GM19023 (cell line): ENCODE data around the gene PAFAH1B1.

ENCODE experiments used
- ATAC-seq: cut with Tn5 transposase; IDR thresholded peaks from one replicate; pipeline ENCODE4 v1.9.1; 2021; ENCODE audit warnings: mild to moderate bottlenecking, moderate library complexity; ENCODE audit not compliant: unreplicated experiment

The PAFAH1B1 gene

DNA sequence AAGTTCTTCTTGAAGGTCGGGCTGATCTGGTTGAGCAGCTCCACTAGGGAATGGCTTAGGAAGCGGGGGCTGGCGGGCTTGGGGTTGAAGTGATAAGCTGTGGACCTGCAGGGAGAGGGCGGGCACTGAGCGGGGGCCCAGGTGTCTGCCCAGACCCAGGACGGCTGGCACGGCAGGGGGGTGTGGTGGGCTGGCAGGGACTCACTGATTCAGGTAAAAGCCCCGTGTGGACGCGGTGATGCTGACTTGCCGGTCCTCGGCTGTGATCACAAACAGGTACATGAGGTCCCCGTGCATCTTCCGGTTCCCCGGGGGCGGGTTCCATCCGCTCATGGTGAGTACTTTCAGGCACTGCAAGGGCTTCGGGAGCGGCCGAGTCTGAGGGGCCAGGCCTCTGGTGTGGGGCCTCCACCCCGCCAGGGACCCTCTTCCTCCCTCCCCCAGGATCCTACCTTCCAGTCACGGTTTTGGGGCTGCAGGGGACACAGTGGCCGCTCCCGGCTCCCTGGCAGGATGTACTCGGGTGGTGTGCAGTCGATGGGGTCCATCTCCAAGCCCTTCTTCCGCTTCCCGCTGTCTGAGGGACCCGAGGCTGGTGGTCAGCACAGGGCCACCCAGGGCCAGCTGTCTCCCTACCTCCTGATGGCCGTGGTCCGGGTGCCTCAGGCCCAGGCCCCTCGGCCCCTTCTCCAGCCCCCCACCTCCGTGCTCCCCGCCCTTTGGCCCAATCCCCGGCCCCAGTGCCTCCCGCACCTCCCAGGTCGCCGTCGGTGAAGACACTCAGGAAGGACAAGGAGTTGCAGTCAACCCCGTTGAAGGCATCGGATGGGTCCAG is 107.9 kb downstream of the PAFAH1B1 start:
- no peak for ATAC-seq

DNA sequence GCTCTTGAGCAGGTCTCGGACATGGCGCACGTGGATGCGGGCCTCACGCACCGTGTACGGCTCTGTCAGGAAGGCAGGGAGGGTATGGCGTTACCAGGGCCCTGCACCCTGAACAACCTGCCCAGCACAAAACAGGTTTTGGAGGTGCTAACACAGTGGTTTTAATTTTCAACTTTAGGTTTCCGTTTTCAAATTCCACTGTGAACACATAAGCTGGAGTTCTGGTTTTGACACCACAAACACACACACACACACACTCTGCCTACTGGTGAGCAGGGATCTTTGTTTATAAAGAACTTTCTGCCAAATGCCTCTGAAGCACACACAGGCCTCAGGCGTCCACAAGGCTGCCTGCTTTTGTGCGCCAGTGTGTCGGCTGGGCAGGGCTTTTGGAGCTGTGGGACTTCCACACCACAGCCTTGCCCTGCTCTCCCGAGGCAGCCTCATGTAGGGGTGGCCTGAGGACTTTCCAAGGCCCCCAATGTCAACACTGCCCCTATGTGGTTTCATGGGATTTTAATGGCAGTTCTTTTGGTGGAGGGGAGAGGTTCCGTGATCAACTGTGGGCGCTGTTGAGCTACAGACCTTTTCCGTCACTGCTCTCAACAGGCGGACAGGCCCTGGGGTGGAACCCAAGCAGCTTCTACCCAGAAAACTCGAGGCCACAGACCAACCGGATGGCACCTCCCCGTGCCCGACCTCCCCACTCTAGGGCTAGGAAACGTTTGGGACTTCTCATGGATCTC is 108.7 kb downstream of the PAFAH1B1 start:
- ATAC-seq: no peak

DNA sequence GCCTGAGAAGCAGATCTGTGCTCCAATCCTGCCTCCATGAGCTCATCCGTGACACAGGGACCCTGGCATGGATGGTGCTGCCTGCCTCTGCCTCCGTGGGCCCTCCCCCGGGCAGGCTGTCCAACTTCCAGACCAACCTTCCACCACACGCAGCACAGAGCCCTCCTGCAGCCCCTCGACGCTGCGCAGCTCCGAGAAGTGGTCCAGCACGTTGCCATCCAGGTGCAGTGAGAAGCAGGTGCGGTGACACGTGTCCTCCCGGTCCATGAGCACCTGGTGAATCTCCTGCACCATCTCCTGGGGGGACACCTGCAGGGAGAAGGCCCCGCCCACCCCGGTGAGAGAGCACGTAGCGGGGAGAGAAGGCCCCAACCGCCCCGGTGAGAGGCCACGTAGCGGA is 109.7 kb downstream of the PAFAH1B1 start:
- no peak for ATAC-seq

DNA sequence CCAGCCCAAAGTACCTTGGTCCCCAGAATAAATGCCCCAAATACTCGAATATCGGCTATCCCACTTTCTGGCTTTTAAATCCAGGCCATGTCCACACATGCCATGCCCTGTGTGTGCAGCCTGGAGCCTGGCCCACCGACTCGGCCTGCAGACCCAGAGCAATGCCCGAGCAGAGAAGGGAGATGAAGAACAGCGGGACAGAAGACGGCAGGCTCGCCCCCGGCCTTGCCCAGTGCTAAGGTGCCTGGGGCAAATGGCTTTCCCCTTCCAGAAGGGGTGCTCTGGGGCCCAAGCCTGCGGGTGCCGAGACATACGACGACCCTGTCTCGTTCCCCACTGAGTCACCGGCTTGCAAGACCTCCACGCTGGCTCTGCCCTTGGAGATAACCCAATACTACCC is 110.2 kb downstream of the PAFAH1B1 start:
- no peak for ATAC-seq

DNA sequence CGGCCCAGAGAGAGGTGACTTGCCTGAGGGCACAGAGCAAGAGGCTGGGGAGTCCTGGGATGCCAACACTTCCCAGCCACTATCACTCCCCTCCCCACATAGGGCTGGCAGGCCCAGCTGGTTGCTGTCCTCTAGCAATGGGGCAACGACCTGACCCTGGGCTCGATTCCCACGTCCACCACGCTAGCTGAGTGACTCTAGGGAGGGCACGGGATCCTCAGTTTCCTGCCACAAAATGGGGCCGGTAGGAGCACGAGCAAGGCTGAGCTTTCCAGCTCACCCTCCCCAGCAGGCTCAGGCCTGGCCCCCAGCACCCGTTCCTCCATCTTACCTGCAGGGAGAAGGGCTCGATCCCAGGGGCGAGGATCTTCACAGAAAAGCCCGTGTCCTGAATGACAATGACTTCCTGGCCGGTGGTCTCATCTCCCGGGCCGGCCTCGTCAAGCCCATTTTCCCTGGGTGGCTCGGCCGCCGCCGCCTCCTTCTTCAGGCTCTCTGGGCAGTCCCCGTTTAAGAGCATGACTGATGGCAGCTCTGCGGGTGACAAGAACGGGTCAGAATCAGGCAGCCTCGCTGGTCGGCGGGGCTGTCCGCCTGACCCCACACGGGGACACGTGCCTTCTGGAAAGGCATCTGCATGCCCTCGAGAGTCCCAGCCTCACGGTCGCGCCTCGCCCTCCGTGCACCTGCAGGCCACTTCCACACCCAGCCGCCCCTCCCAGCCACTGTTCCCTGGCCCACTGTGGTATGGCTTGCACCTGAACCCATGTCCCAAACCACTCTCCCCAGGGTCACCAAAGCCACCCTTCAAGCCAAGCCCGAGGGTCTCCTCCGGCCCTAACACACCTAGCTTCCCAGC is 110.8 kb downstream of the PAFAH1B1 start:
- ATAC-seq: no peak

DNA sequence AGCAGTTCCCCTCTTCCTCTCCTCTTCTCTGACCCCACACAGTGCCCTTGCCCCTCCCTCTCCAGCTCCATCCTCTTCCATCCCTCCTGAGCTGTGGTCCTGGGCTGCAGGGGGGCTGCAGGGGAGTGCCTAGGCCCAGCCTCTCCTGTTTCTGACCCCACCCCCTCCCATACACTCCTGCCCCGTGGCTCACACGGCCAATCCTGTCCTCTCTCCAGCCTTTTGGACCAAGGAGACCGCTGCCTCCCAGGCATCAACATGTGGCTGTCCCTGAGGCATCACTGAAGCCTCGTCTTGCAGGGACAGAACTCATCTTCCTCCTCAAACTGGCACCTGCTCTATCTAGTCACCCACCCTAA is 111.4 kb downstream of the PAFAH1B1 start:
- ATAC-seq: no peak

DNA sequence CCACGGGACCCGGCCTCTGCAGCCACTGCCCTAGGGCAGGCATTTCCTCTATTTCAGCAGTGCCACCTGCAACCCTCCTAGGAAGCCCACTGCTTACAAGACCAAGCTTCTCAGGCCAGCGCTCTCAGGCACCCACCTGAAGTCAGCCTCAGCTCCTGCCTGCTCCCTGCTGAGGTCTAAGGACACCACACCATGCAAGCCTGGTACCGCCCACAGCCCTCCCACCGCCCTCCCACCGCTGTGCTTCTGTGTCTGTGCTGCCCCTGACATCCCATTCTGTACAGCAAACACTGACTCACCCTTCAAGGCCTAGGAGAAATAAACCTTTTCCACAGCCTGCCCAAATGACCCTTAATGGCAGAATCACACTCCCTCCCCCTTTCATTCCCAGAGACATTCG is 111.8 kb downstream of the PAFAH1B1 start:
- no peak for ATAC-seq

DNA sequence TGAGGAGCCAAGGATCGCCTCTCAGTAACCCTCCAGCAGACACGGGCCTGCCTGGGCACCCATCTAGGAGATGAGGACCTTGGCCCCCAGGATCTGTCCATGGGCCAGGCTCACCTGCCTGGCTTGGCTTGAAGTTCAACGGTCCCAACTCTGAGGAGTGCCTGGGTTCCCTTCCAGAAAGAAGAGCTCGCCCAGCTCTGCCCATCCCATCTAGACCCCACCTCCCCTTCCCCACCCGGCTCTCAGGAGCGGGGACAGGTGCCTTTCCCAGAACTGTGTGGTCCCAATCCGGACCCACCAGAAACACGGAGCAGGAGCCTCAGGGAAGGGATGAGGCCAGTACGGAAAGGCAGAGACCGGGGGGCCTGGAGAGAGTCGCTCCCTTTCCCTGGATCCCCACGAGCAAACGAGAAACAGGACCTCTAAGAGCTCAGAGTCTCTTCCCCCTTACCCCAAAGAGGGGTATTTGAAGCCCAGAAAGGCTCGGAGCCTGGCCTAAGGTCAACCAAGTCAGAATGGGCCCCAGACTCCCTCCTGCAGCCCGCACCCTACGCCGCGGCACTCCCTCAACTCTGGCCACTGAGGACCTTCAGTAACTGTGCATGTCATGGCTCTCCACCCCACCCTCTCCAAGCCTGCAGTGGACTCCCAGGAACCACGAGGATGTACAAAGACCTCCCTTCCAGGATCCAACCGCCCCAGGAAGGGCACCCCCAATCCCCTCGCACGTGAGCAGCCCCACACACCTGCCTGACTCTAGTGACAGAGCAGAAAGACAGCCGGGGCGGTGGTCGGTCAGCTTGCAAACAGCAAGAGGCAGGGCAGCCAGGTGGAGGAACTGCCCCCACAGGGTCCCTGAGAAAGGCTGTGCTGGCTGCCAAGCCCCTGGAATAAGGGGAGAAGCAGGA is 112.7 kb downstream of the PAFAH1B1 start:
- ATAC-seq: no peak

DNA sequence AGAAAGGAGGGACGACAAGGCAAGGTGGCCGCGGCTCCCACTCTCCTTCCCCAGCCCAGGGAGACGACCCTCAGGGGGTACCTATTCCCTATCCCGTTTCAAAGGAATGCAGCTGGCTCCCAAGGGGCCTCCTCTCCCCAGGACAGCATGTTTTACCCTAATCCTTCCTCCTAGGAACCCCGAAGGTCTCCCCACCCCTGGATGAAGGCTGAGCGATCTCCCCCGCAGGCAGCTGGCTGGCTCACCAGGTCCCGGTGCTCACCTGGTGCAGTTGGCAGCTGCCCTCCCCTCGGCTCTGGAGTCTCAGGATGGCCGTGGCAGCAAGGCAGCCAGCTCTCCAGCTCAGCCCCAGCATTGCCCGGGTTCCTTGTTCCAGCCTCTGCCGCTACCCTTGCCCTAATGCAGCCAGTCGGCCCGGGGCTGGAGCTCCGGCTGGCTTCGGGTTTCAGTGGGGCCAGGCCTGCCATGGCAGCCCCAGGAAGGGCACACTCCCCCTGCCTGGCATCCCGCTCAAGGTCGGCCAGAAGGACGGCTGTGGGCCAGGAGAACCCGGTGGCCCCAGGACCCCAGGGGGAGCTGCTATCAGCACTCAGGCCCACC is 113.6 kb downstream of the PAFAH1B1 start:
- no peak for ATAC-seq

DNA sequence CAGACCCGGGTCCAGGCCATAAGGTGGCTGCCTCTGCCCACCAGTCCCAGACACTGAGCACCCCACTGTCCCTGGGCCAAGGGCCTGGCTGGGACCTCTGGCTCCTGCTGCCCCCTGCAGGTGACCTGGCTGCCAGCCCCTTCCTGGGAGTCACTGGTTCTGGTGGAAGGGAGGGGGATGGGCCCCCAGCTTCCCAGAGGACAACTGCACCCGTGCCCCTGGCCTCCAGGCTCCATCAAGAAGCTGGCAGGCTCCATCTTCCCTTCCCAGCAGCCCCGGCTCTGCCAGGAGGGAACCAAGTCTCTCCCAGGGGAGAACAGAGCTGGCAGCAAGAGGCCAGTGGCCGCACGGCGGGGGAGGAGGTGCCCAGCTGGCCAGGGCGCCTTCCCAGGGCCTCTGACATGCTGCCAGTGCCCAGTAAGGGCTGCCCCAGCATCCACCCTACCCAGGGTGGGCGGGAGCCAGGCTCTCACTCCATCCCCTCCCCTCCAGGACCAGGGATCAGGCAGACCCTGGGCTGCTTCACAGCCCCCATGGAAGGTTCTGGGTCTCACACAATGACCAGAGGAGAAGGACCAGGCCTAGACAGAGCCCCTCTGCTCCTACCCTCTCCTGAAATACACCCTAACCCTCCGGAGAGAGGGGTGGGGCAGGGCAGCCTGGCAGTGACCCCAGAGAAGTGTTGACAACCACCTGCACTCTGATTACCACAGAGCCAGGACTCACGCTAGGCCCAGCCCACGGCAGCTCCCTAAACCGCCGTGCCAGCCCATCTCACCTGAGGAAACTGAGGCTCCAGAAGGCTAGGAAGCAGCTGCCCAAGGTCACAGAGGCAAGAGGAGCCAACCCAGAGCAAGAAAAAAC is 114.5 kb downstream of the PAFAH1B1 start:
- ATAC-seq: no peak

DNA sequence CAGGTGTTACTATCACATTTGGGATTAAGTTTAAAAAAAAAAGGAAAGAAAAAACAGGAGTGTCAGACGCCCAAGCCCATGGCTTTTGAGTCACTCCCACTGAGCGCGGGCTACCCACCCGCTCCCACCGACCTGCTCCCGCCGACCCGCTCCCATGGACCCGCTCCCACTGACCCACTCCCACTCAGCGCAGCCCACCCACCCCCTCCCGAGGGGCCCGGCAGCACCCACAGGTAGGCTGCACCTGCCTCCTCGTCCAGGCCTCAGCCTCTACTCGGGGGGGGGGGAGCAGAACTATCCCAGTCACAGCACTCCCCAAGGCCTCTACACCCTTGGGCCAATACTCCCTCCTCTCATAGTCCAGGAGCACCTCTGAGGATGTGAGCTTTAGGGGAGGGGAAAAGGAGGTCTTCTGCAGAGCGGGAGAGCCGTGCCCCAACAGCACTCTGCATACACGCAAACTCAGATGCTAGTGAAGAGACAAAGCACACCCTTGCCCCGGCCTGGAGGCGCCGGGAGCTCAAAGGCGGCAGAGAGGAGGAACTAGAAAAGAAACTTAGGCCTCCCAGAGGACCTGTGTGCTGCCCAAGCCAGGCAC is 115.2 kb downstream of the PAFAH1B1 start:
- no peak for ATAC-seq

DNA sequence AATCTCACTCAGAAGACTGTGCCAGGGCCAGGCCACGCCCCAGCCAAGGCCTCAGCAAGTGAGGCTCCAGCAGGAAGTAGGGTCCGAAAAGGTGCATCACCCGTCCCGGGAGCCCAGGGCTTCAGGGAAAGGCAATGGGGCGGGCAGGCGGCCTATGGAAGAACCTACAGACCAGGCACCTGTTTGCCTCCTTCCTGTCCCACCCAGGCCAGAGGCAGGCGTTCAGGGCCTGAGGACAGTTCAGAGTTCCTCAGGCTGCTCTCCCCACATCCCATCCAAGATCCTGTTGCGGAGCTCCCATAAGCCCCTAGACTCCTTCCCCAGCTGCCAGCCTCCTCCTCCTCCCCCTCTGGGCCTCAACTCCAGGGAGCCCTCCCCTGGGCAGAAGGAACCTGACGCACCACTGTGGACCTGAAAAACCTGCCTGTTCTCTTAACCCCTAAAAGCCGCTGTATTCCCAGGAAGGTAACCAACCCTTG is 115.8 kb downstream of the PAFAH1B1 start:
- ATAC-seq: no peak

DNA sequence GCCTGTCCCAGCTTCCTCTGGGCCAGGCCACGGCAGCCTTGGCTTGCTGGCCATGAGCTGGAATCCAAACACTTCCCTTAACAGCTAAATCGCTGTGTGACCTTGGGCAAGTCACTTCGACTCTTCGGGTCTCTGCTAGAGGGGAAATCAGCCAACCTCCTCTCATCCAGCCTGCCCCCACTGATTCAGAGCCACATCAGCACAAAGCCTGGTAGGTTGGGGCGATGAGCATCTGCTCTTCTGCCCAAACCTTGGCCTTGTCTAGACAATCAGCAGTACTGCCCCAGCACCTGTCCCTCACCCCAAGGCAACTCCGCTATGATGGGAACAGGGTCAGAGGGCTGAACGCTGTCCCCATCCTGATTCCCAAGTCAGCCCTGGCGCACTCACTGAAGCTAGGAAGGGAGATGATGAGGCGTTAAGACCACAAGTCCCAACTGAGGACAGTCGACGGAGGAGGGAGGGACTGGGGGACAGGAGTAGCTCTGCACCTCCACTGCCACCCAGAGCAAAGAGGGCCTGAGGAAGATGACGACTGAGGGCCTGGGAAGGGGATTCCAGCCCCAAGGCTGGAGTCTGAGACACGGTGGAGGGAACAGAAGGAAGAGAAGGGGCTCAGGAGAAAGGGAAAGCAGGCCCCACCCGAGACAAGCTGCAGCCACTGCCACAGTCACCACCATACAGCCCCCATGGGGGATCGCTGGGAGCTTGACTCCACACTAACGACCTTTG is 116.8 kb downstream of the PAFAH1B1 start:
- ATAC-seq: no peak

DNA sequence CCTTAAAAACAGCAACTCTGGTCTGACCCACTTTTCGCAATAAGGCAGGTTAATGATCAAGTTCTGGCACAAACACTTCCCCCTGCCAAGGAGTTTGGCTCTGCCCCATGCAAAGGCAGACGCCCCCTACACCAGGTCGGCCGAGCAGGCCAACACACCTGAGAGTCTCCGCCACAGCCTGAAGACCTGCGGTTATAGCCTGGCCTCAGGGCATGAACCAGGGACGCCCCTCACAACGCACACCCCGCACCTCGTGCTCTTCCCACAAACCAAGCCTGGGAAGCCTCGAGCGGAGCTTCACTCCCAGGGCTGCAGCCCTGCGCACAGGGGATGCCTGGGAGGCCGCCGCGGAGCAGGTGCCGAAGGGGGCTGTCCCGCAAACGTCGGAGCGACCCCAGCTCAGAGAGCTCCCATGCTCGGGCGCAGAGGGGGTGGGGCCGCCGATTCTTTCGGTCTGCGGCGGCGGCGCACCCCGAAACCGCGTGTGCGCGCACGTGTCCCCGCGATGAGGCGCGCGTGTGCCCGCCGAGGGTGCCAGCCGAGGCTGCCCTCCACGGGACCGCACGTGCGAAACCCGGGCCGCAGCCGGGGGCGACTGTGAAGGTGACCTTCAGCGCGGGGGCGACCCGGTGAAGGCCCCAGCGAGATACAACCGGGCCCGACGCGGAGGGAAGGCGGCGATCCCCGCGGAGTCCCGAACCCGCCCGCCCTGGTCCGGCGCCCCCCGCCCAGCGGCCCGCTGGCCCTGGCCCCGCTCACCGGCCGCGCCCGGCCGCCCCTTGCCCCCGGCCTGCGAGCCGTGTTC is 117.6 kb downstream of the PAFAH1B1 start:
- ATAC-seq: peak; percentile 14

DNA sequence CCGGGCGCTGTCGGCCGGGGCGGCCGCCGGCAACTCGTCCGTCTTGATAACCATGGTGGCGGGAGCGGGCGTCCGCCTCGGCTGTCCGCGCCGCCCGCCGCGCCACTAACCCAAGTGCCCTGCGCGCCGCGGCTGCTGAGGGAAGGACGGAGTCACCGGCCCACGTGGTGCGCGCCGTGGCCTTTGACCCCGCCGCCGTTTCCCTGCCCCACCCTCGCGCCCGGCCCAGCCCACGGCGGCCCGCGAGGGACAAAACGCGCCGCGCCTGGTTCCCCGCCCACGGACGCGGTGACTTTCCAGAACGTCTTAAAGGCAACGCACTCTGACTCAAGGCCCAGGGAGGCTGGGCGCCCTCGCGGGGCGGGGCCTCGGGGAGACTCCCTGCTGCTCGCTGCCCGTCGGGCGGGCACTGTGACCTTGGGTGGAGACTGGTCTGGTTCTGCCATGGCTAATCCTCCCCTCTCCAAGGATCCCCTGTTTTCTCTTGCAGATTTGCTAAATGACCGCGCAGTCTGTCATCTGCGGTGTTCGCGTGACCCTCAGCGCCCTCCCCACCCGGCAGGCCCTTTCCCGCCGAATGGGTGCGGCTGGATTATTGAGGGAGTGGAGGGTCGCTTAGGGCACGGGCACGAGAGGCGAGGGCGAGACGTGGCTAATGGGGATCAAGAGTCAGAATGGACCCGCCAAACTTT is 118.3 kb downstream of the PAFAH1B1 start, which contains the start of gene CLUH:
TSS of gene CLUH (minus strand) at position 157 of the 692 bp plus-strand sequence. CDS start at position 54, 103 bp downstream.
- peak; percentile 75 for ATAC-seq

DNA sequence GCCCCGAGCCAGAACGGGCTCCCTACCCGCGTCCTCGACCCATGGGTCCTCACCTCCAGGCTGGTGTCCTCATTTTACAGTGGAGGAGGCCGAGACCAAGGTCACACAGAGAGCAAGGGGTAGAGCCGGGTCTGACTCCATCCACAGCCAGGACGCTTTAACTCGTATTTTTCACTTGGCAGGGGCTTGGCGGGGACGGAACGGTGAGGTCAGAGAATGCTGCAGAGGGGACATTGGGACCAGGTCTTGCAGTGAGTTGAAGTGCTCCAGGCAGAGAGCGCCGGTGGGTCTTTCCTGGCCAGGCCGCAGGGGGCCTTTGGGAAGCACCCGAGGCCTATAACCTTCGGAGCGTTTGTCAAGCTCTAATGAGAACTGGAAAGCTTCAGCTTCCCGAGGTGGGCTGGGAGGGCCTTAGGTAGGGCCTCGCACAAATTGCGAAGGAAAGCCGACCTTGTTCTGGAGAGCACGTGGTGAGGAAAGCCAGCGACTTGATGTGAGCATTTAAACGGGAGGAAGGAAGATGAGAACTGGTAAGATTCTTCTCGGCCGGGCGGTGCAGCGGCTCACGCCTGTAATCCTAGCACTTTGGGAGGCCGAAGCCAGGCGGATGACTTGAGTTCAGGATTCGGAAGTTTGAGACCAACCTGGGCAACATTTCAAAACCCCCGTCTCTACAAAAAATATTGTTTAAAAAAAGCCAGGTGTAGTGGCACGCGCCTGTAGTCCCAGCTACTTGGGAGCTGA is 119.0 kb downstream of the PAFAH1B1 start:
- no peak for ATAC-seq
